Cerebellar nuclear complex (tissue), 1 donor: ENCODE results near the gene TIMP2.

Experiments
- DNase-seq, 2 experiments: peaks; one replicate each; lab custom pipeline; 2025; lab: John Stamatoyannopoulos, UW

The TIMP2 gene

GRCh38 chr17:78815696-78816095, 109.5 kb downstream of the TIMP2 start:
- no peak for DNase-seq

DNA sequence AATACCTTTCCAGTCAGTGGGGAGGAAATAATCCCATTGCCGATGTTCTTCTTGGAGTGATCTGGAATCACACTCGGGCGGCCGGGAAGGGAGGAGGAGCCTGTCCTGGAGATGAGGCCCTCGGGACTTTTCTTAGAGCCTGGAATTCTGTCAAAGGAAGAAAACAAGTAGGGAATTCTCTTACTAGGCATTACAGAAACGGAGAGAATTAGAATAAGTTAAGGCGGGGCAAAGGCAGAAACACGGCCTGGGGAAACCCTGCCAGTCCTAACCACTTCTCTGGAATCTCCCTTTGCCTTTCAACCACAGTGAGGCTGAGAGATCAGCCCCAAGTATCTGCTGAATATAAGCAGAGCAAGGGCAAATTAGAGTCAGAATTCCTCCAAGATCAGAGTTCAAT, 112.3 kb downstream of the TIMP2 start:
- no peak for DNase-seq

DNA sequence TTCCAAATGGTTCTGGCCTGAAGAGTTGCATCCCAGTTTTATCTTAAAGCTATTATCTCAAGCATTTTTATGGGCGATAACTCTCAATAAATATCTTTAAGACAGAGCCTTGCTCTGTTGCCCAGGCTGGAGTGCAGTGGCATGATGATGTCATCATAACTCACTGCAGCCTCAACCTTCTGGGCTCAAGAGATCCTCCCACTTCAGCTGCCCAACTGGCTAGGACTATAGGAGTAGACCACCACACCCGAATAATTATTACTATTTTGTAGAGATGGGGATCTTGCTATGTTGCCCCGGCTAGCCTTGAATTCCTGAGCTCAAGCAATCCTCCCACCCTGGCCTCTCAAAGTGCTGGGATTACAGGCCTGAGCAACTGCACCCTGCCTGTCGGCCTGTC, 117.0 kb downstream of the TIMP2 start:
- DNase-seq, result no peak

DNA sequence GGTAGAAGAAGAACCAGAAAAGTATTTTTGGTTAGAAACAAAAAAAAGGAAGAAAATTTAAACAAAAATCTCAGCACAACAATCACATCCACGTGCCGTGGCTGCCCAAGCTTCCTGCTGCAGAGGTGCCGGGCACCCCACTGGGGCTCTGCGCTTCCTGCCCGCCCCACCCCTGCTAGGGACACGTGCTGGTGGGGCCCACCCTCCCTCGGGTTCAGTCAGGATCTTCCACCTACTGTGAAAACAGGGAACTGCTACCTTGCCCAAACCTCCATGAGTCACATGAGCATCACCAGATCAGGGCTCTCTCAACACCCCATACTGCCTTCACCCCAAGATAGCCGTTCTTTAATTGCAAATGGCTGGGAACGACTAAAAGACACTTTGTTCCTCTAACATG, 118.7 kb downstream of the TIMP2 start:
- DNase-seq, result no peak

DNA sequence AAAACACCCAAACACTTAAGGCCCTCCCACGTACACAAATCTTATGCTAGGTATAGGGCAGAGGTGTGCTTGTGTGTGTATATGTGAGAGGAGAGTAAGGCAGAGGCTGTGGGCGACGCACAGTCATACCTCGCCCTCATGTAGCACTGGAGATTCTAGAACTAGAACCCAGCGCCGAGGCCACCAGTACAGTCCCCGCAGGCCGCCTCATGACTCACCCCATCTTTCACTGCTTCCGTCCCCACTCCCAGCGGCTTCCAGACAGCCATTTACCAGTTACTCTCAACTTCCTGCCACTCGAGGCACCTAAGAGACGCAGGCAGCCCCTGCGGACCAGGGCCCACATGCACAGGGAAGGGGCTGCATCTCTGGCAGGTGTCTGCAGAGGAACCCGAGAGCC, 119.9 kb downstream of the TIMP2 start:
- no peak for DNase-seq

GRCh38 chr17:78804777-78805176, 120.4 kb downstream of the TIMP2 start:
- DNase-seq, result no peak

GRCh38 chr17:78803186-78803845, 121.9 kb downstream of the TIMP2 start:
- DNase-seq, result no peak
